SK-N-SH treated with all-trans-retinoic acid at 6 μM for 48 hours (cell line): ENCODE data around the gene CETN2.

Source experiments
- ATAC-seq: fragments of 200-7000 bp; cut with Tn5 transposase; 3 replicates; pipeline ENCODE4 v1.9.1; 2020; ENCODE audit warnings: mild to moderate bottlenecking, moderate library complexity
- ARNTL ChIP-seq: fragments of 450-650 bp; formaldehyde crosslinking; IDR thresholded peaks from 2 replicates; pipeline ENCODE4 v1.5.0; 2020; ENCODE audit warnings: low read depth, mild to moderate bottlenecking, moderate library complexity, borderline replicate concordance
- BACH2 ChIP-seq: fragments of 250-450 bp; sonication (Bioruptor Pico); IDR thresholded peaks from 2 replicates; pipeline ENCODE4 v1.9.0; 2021; ENCODE audit warnings: mild to moderate bottlenecking, borderline replicate concordance
- CREB5 ChIP-seq: fragments of 250-450 bp; sonication (Bioruptor Pico); IDR thresholded peaks from 2 replicates; pipeline ENCODE4 v1.5.1; 2020; ENCODE audit warnings: low read depth, mild to moderate bottlenecking, moderate library complexity
- CSDC2 ChIP-seq: fragments of 250-450 bp; sonication (Bioruptor Pico); IDR thresholded peaks from 2 replicates; pipeline ENCODE4 v1.5.0; 2020; ENCODE audit warnings: mild to moderate bottlenecking, moderate library complexity
- CSRNP3 ChIP-seq: fragments of 250-450 bp; sonication (Bioruptor Pico); IDR thresholded peaks from 2 replicates; pipeline ENCODE4 v1.5.1; 2021; ENCODE audit warnings: mild to moderate bottlenecking, moderate library complexity
- ESRRG ChIP-seq: fragments of 250-450 bp; sonication (Bioruptor Pico); IDR thresholded peaks from 2 replicates; pipeline ENCODE4 v1.6.1; 2021; ENCODE audit warnings: mild to moderate bottlenecking
- GLIS3 ChIP-seq: fragments of 250-450 bp; sonication (Bioruptor Pico); IDR thresholded peaks from 2 replicates; pipeline ENCODE4 v1.5.0; 2020; ENCODE audit warnings: mild to moderate bottlenecking, moderate library complexity
- OSR1 ChIP-seq: fragments of 250-450 bp; sonication (Bioruptor Pico); IDR thresholded peaks from 2 replicates; pipeline ENCODE4 v1.8.0; 2022; ENCODE audit warnings: moderate library complexity, mild to moderate bottlenecking, inconsistent platforms
- PPARA ChIP-seq: fragments of 250-450 bp; sonication (Bioruptor Pico); IDR thresholded peaks from 2 replicates; pipeline ENCODE4 v1.5.0; 2020; ENCODE audit warnings: mild to moderate bottlenecking, borderline replicate concordance
- RARB ChIP-seq: fragments of 250-450 bp; sonication (Bioruptor Pico); IDR thresholded peaks from 2 replicates; pipeline ENCODE4 v1.8.0; 2021; ENCODE audit warnings: mild to moderate bottlenecking, moderate library complexity
- SNAI2 ChIP-seq: fragments of 250-450 bp; sonication (Bioruptor Pico); IDR thresholded peaks from 2 replicates; pipeline ENCODE4 v1.5.0; 2020; ENCODE audit warnings: mild to moderate bottlenecking, moderate library complexity
- TCF4 ChIP-seq: fragments of 250-450 bp; sonication (Bioruptor Pico); IDR thresholded peaks from 2 replicates; pipeline ENCODE4 v1.8.0; 2021; ENCODE audit warnings: mild to moderate bottlenecking, moderate library complexity, borderline replicate concordance
- TOX ChIP-seq: fragments of 250-450 bp; sonication (Bioruptor Pico); IDR thresholded peaks from 2 replicates; pipeline ENCODE4 v1.8.0; 2021; ENCODE audit warnings: mild to moderate bottlenecking, moderate library complexity, borderline replicate concordance
- ZFP3 ChIP-seq: fragments of 250-450 bp; sonication (Bioruptor Pico); IDR thresholded peaks from 2 replicates; pipeline ENCODE4 v1.5.0; 2020; ENCODE audit warnings: mild to moderate bottlenecking, moderate library complexity
- ZNF565 ChIP-seq: fragments of 450-650 bp; formaldehyde crosslinking; conservative IDR thresholded peaks from 2 replicates; pipeline ENCODE4 v1.5.0; 2020; ENCODE audit warnings: low read depth, mild to moderate bottlenecking, moderate library complexity
- ZNF70 ChIP-seq: fragments of 450-650 bp; formaldehyde crosslinking; IDR thresholded peaks from 2 replicates; pipeline ENCODE4 v1.5.0; 2020; ENCODE audit warnings: mild to moderate bottlenecking, moderate library complexity
- ZNF8 ChIP-seq: fragments of 450-650 bp; formaldehyde crosslinking; IDR thresholded peaks from 2 replicates; pipeline ENCODE4 v1.5.0; 2020; ENCODE audit warnings: mild to moderate bottlenecking, moderate library complexity
- TF ChIP-seq, protein P1 (sequence below): fragments of 250-450 bp; sonication (Bioruptor Pico); IDR thresholded peaks from 2 replicates; pipeline ENCODE4 v1.8.0; 2021; ENCODE audit warnings: low read depth, mild to moderate bottlenecking, moderate library complexity, borderline replicate concordance
- TF ChIP-seq, protein P2 (sequence below): fragments of 250-450 bp; sonication (Bioruptor Pico); IDR thresholded peaks from 2 replicates; pipeline ENCODE4 v1.8.0; 2020; ENCODE audit warnings: mild to moderate bottlenecking, moderate library complexity, borderline replicate concordance

CETN2 gene

GRCh38 chrX:152833378-152833777 is 2.8 kb upstream of the CETN2 start:
- no peak for ATAC-seq
- TF ChIP-seq CSRNP3 (CRISPR knock-in tag) (no peak), CSDC2 (CRISPR knock-in tag) (no peak), SNAI2 (CRISPR knock-in tag) (no peak), PPARA (CRISPR knock-in tag) (no peak), ESRRG (CRISPR knock-in tag) (no peak), GLIS3 (CRISPR knock-in tag) (no peak)
- TF ChIP-seq, all 23 proteins: peak for 0

DNA sequence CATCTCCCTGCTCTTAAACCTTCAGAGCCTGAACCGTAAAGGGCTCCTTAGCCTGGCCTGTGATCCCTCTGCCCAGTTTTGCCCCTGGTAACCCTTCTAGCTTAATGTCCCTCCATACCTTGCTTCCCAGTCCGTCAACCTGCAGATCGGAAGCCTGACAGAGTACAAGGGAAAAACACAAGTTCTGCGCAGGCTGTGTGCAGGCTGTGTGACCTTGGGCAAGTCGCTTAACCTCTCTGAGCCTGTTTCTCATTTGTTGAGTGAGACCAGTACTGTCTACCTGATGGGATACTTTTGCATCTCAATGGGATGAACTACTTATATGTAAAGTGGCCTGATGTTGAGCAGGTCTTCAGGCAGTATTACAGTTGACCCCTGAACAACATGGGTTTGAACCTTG is 2.0 kb upstream of the CETN2 start:
- TF ChIP-seq ARNTL (CRISPR knock-in tag), result no peak
- TF ChIP-seq RARB (CRISPR knock-in tag), result no peak
- no peak for TF ChIP-seq ZFP3 (CRISPR knock-in tag)
- no peak for TF ChIP-seq TCF4 (CRISPR knock-in tag)
- no peak for ATAC-seq

- TF ChIP-seq ZNF8 (CRISPR knock-in tag), result no peak
- no peak for TF ChIP-seq ZNF565
- TF ChIP-seq, protein P1, sequence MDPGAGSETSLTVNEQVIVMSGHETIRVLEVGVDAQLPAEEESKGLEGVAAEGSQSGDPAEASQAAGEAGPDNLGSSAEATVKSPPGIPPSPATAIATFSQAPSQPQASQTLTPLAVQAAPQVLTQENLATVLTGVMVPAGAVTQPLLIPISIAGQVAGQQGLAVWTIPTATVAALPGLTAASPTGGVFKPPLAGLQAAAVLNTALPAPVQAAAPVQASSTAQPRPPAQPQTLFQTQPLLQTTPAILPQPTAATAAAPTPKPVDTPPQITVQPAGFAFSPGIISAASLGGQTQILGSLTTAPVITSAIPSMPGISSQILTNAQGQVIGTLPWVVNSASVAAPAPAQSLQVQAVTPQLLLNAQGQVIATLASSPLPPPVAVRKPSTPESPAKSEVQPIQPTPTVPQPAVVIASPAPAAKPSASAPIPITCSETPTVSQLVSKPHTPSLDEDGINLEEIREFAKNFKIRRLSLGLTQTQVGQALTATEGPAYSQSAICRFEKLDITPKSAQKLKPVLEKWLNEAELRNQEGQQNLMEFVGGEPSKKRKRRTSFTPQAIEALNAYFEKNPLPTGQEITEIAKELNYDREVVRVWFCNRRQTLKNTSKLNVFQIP (CRISPR knock-in tag), result no peak
- no peak for TF ChIP-seq ZFP3 (CRISPR knock-in tag)
- no peak for TF ChIP-seq OSR1
- TF ChIP-seq TCF4 (CRISPR knock-in tag), result no peak
- no peak for TF ChIP-seq CSRNP3 (CRISPR knock-in tag)
- TF ChIP-seq, protein P2, sequence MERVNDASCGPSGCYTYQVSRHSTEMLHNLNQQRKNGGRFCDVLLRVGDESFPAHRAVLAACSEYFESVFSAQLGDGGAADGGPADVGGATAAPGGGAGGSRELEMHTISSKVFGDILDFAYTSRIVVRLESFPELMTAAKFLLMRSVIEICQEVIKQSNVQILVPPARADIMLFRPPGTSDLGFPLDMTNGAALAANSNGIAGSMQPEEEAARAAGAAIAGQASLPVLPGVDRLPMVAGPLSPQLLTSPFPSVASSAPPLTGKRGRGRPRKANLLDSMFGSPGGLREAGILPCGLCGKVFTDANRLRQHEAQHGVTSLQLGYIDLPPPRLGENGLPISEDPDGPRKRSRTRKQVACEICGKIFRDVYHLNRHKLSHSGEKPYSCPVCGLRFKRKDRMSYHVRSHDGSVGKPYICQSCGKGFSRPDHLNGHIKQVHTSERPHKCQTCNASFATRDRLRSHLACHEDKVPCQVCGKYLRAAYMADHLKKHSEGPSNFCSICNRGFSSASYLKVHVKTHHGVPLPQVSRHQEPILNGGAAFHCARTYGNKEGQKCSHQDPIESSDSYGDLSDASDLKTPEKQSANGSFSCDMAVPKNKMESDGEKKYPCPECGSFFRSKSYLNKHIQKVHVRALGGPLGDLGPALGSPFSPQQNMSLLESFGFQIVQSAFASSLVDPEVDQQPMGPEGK (CRISPR knock-in tag), result no peak
- TF ChIP-seq RARB (CRISPR knock-in tag), result no peak
- no peak for TF ChIP-seq BACH2
- no peak for TF ChIP-seq TOX (CRISPR knock-in tag)
- no peak for TF ChIP-seq ARNTL (CRISPR knock-in tag)
- no peak for TF ChIP-seq SNAI2 (CRISPR knock-in tag)
- ATAC-seq, result no peak
Measured at GRCh38 chrX:152831391-152831790, 834 bp upstream of the CETN2 start.

DNA sequence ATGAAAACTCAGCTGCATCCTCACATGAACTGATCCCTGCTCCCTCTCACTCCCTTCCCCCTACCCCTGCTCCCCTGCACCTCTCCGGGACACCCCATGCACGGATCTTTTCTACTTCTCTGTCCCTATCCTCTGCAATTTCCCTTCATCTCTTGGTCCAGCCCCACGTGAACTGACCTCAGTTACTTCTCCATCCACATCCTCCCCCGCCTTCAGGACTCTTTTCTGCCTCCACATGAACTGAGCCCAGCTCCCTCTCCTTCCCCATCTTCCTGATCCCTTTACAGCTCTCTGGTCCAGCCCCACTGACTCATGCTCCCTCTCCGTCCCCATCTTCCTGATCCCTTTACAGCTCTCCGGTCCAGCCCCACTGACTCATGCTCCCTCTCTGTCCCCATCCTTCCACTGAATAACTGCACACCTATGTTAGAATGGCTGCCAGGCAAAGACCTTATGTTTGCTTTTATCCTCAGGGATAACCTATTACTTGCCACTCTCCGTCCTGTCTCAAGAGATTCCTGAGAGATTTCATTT is 5.6 kb downstream of the CETN2 start:
- no peak for TF ChIP-seq BACH2
- TF ChIP-seq CREB5 (CRISPR knock-in tag), result no peak
- no peak for TF ChIP-seq ZNF565
- TF ChIP-seq CSRNP3 (CRISPR knock-in tag), result no peak
- TF ChIP-seq ZNF8 (CRISPR knock-in tag), result no peak
- TF ChIP-seq ESRRG (CRISPR knock-in tag), result no peak
- no peak for TF ChIP-seq GLIS3 (CRISPR knock-in tag)
- TF ChIP-seq ZNF70 (CRISPR knock-in tag), result no peak
- TF ChIP-seq RARB (CRISPR knock-in tag), result no peak
- TF ChIP-seq, protein P2 (CRISPR knock-in tag), result no peak
- peak; percentile 53 for ATAC-seq
